ENCODE results near the gene ATP2B3.

The ATP2B3 gene

DNA sequence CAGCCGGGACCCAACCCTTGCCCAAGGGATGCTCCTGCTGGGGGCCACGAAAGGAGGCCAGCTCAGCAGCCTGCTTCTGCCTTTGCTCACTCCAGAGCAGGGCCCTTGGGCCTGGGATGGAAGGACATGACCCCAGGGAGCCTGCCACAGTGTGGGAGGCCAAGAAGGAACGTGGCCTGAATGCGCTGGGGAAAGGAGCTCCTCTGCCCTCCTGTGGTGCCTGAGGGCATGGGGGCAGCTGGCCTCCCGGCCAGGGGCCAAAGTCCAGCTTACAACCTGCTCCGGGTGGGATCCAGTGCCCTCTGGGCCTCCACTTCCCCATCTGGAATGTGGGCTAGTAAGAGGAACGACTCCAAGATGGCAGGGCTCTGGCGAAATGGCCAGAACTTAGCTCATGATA, 2.0 kb upstream of the ATP2B3 start:
- no peak for DNase-seq (ENCODE audit: extremely low spot score)
- ChIA-PET POLR2A (no interaction called here), CTCF (interaction anchor here (1.2 to 1.6 kb wide), 3 partner anchors 9 to 24 kb away, joined by 3 to 6 read pairs (median 4); no protein-coding TSS in a partner anchor)
- TF ChIP-seq FOXK2 (IDR thresholded peaks at IDR 0.05) (no peak), CTBP1 (IDR thresholded peaks at IDR 0.05; ENCODE audit: borderline replicate concordance) (no peak), SUZ12 (IDR thresholded peaks at IDR 0.05) (no peak), ARNT (IDR thresholded peaks at IDR 0.05) (no peak), ZNF384 (IDR thresholded peaks at IDR 0.05) (no peak), LEF1 (IDR thresholded peaks at IDR 0.05; ENCODE audit: borderline replicate concordance) (no peak), FOXA1 (IDR thresholded peaks at IDR 0.05) (no peak)
- TF ChIP-seq, protein P1, sequence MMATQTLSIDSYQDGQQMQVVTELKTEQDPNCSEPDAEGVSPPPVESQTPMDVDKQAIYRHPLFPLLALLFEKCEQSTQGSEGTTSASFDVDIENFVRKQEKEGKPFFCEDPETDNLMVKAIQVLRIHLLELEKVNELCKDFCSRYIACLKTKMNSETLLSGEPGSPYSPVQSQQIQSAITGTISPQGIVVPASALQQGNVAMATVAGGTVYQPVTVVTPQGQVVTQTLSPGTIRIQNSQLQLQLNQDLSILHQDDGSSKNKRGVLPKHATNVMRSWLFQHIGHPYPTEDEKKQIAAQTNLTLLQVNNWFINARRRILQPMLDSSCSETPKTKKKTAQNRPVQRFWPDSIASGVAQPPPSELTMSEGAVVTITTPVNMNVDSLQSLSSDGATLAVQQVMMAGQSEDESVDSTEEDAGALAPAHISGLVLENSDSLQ (IDR thresholded peaks at IDR 0.05) = no peak

DNA sequence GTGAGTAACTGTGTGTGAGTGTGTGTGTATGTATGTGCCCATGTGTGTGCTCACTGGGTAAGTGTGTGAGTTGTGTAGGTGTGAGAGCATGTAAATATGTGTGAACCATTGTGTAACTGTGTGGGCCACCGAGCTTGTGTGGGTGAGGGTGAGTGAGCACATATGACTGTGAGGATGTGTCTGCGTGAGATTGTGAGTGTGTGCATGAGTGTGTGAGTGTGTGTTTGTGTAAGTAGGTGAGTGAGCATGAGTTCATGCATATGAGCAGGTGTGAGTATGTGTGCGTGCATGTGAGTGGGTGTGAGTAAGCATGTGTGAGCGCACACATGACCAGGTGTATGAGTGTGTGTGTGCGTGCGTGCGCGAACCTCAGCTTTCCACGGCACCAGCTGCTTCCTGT, 1.4 kb upstream of the ATP2B3 start:
- ChIA-PET POLR2A (no interaction called here), CTCF (interaction anchor here (1.2 to 1.6 kb wide), 3 partner anchors 9 to 23 kb away, joined by 3 to 6 read pairs (median 4); no protein-coding TSS in a partner anchor)
- TF ChIP-seq, protein P1 (IDR thresholded peaks at IDR 0.05) = no peak
- TF ChIP-seq ARNT (IDR thresholded peaks at IDR 0.05) (no peak), LEF1 (IDR thresholded peaks at IDR 0.05; ENCODE audit: borderline replicate concordance) (no peak)
- no peak for DNase-seq (ENCODE audit: extremely low spot score)

DNA sequence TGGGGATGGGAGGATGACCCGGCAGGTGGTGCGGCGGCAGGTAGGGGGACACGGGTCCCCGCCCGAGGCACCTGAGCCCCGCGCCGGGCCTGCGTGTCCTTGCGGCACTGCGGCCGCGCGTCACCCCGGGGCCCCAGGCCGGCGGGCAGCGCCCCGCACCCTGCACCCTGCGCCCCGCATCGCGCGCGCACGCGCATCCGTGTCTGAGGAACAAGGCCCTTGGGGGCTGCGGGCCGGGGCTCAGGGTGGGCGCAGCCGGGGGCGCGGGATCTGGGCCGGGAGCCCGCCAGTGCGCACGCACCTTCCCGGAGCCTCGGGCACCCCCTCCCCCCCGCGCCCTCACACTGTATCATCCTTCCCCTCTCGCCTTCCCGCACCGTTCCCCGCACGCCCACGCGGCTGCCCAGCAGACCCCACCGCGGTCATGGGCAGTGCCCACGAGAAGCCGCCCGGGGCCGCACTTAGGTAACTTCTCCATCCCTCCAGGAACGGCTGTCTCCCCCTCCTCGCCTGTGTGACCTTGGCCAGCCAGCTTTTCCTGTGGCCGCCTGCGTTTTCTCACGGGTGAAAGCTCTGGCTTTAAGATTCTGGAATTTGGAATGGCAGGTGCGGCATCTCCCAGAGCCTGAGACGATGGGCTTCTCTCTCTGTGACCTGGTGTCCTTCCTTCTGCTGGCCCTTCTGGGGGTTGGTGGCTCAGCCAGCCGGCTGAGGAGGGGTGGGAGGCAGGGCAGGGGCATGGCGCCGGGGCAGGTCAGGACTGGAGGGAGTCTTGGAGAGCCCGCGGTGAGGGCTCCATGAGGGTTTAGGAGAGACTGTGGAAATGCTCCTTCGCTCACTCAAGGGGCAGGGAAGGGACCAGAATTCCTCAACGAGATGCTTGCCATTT, 748 bp downstream of the ATP2B3 start:
- no peak for TF ChIP-seq FOXA1 (IDR thresholded peaks at IDR 0.05)
- TF ChIP-seq ARNT (IDR thresholded peaks at IDR 0.05) = no peak
- no peak for TF ChIP-seq CTBP1 (IDR thresholded peaks at IDR 0.05; ENCODE audit: borderline replicate concordance)
- no peak for TF ChIP-seq L3MBTL2 (conservative IDR thresholded peaks at IDR 0.05)
- no peak for TF ChIP-seq LEF1 (IDR thresholded peaks at IDR 0.05; ENCODE audit: borderline replicate concordance)
- TF ChIP-seq ZNF384 (IDR thresholded peaks at IDR 0.05) = no peak
- TF ChIP-seq BHLHE40 (IDR thresholded peaks at IDR 0.05; ENCODE audit: borderline replicate concordance) = no peak
- no peak for TF ChIP-seq ELF4 (IDR thresholded peaks at IDR 0.05)
- no peak for TF ChIP-seq TARDBP (IDR thresholded peaks at IDR 0.05)
- POLR2A ChIA-PET = no interaction called here
- CTCF ChIA-PET = no interaction called here
- no peak for DNase-seq (ENCODE audit: extremely low spot score)

DNA sequence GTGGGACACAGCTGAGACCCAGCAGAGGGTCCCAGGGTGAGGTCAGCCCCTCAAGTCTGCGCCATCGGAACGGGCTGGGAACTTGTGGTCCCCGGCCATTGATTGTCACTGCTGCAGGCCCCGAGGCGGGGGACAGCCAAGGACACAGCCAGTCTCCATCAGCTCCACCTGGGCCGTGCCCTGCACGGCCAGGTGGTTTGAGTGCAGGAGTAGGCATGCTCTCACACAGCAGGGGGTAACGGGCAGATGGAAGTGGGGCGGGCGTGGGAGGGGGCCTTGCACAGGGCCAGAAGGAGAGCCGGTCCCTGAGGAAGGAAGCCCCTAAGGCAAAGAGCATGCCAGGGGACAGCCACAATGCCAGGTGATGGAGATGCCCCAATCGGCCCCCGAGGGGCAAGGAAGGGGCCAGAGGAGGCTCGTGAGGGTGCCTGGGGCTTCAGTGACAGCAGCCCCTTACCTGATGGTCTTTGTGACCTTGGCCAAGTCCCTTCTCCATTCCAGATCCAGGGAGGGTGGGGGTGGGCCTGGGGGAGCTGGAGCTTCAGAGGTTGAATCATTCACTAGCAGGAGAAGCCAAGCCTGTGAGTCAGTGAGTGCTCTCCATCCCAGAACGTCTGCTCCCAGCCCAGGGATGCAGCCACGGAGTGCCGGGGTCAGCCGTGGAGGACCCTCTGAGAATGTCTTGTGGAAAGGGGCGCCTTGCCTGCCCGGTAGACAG, 2.3 kb downstream of the ATP2B3 start:
- CTCF ChIA-PET = no interaction called here
- TF ChIP-seq, protein P1 (IDR thresholded peaks at IDR 0.05) = no peak
- no peak for TF ChIP-seq ZNF384 (IDR thresholded peaks at IDR 0.05)
- no peak for TF ChIP-seq FOXM1 (IDR thresholded peaks at IDR 0.05; ENCODE audit: borderline replicate concordance)
- no peak for TF ChIP-seq FOXK2 (IDR thresholded peaks at IDR 0.05)
- no peak for TF ChIP-seq FOXA1 (IDR thresholded peaks at IDR 0.05)
- TF ChIP-seq SP1 (IDR thresholded peaks at IDR 0.05) = no peak
- TF ChIP-seq TARDBP (IDR thresholded peaks at IDR 0.05) = no peak
- TF ChIP-seq SUZ12 (IDR thresholded peaks at IDR 0.05) = no peak
- TF ChIP-seq HDGF (IDR thresholded peaks at IDR 0.05; ENCODE audit: borderline replicate concordance) = no peak
- TF ChIP-seq BHLHE40 (IDR thresholded peaks at IDR 0.05; ENCODE audit: borderline replicate concordance) = no peak
- POLR2A ChIA-PET = no interaction called here
- no peak for DNase-seq (ENCODE audit: extremely low spot score)

DNA sequence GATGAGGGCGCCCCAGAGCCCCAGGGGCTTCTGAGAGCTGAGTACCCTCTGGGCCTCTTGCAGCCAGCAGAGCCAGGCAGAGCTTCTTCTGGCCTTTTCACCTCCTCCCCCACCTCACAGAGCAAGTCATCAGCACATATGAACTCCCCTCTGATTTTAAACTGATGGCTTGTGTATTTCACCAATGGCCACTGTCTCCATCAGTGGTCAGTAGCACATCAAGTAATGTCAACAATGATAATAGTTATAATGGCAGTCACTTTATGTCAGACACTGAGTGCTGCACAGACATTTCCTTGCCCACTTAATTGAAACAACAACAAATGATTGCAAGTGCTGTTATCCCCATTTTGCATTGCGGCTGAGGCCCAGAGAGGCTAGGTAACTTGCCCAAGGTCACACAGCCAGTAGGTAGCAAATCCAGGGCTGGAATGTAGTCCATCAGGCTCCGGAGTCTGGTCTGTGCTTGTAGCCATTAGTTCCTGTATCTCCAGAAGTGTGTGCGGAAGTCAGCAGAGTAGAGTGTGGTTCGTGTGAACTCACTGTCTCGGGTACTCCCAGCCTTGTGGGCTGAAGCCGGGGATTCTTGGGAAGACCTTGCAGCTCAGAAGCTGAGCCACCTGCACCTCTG, 3.0 kb downstream of the ATP2B3 start:
- CTCF ChIA-PET = interaction anchor here (1.0 kb wide), 1 partner anchor 11 kb away, joined by 6 read pairs; no protein-coding TSS in a partner anchor
- no peak for TF ChIP-seq FOXA1 (IDR thresholded peaks at IDR 0.05)
- TF ChIP-seq SP1 (IDR thresholded peaks at IDR 0.05) = no peak
- TF ChIP-seq TARDBP (IDR thresholded peaks at IDR 0.05) = no peak
- TF ChIP-seq ZNF384 (IDR thresholded peaks at IDR 0.05) = no peak
- TF ChIP-seq, protein P1 (IDR thresholded peaks at IDR 0.05) = no peak
- TF ChIP-seq NFRKB (IDR thresholded peaks at IDR 0.05) = no peak
- TF ChIP-seq FOXK2 (IDR thresholded peaks at IDR 0.05) = no peak
- no peak for TF ChIP-seq ELF4 (IDR thresholded peaks at IDR 0.05)
- no peak for TF ChIP-seq FOXM1 (IDR thresholded peaks at IDR 0.05; ENCODE audit: borderline replicate concordance)
- no peak for TF ChIP-seq CTBP1 (IDR thresholded peaks at IDR 0.05; ENCODE audit: borderline replicate concordance)
- TF ChIP-seq LEF1 (IDR thresholded peaks at IDR 0.05; ENCODE audit: borderline replicate concordance) = no peak
- no peak for TF ChIP-seq SUZ12 (IDR thresholded peaks at IDR 0.05)
- TF ChIP-seq L3MBTL2 (conservative IDR thresholded peaks at IDR 0.05) = no peak
- TF ChIP-seq ARNT (IDR thresholded peaks at IDR 0.05) = no peak
- TF ChIP-seq HDGF (IDR thresholded peaks at IDR 0.05; ENCODE audit: borderline replicate concordance) = no peak
- TF ChIP-seq BHLHE40 (IDR thresholded peaks at IDR 0.05; ENCODE audit: borderline replicate concordance) = no peak
- POLR2A ChIA-PET = no interaction called here
- DNase-seq (ENCODE audit: extremely low spot score) = no peak
